KOPT-K1 (cell line): ENCODE results near the gene ZDHHC22.
A peak's percentile ranks its signal among the peaks of the same experiment; 100 is the strongest.

ENCODE experiments used
- H3K27ac ChIP-seq: fragments of 200-600 bp; sonication (generic); 2 replicates; pipeline ENCODE4 v1.5.1; 2016; ENCODE audit warnings: antibody characterized with exemption, mild to moderate bottlenecking, low read depth, low read length; ENCODE audit not compliant: poor library complexity, severe bottlenecking
- H3K36me3 ChIP-seq: fragments of 200-600 bp; sonication (generic); 2 replicates; pipeline ENCODE4 v1.5.1; 2017; ENCODE audit warnings: antibody characterized with exemption, mild to moderate bottlenecking, low read length, moderate library complexity; ENCODE audit not compliant: insufficient read depth
- H3K9me3 ChIP-seq: fragments of 200-600 bp; sonication (generic); 2 replicates; pipeline ENCODE4 v1.5.1; 2017; ENCODE audit warnings: antibody characterized with exemption, low read length, mild to moderate bottlenecking; ENCODE audit not compliant: insufficient read depth, poor library complexity, severe bottlenecking

ZDHHC22 gene

DNA sequence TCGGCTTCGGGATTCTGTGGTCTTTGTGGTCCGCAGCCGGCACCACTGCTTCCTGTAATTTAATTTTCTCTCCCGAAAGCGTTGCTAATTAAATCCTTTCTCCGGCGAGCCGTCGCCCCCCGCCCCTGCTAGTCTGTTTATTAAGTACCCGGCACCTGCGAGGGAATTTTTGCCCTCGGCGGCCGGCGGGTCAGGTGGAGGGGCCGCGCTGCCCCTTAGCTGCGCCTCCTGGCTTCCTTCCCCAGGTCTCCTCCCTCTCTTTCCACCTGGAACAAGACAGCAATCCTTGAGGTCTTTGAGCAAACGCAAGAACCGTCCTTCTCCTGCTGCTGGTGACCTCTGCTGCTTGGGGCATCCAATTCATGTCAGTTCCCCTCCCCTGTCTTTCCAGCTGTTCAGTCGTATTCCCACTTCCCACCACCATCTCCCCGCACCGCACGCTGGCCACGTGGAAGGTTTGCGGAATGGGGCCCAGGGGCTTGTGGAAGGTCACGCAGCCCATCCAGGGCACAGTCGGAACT is 16.2 kb downstream of the ZDHHC22 start:
- Histone ChIP-seq H3K9me3 (no peaks in the 10 kb centered on the region), H3K27ac (no peak overlapping the region), H3K36me3 (no peaks in the 10 kb centered on the region)

DNA sequence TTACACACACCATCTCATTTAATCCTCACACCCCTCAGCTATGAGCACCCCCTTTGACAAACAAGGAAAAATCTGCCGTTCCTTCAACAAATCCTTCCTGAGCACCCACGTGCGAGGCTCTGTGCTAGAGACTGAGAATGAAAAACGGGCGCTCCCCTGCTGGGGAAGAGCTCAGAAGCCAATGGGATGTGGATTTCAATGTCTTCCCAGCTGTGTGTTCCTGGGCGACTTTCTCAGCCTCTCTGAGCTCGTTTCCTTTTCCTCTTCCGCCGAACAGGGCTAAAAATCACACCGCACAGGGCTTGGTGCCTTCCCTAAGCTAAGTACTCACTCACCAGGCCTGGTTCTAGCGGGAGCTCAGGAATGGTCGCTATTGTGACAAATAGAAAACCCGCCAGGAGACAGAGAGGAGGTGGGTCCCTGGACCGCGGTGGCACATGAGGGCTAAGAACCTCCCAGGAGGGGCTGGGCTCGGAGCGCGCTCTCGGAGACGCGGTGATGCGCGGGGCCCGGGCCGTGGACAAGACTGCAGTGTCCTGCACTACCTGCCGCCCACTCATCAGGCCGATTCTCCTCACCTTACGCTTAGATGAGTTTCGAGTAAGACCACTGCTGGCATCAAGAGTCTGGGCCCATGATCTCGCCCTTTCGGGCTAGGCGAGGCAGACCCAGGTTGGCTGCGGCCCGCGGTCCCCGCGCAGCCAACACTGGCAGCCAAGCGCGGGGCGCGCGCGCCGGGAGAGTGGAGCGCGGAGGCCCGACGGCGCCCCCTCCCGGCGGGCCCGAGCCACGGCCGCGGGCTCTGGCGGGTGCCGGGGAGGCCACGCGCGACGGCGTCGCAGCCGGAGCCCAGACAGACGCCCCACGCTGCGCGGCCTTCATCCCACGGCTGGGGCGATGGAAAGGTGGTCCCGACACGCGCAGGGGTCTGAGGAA is 17.0 kb downstream of the ZDHHC22 start:
- Histone ChIP-seq H3K9me3 (no peaks in the 10 kb centered on the region), H3K27ac (no peak overlapping the region)

DNA sequence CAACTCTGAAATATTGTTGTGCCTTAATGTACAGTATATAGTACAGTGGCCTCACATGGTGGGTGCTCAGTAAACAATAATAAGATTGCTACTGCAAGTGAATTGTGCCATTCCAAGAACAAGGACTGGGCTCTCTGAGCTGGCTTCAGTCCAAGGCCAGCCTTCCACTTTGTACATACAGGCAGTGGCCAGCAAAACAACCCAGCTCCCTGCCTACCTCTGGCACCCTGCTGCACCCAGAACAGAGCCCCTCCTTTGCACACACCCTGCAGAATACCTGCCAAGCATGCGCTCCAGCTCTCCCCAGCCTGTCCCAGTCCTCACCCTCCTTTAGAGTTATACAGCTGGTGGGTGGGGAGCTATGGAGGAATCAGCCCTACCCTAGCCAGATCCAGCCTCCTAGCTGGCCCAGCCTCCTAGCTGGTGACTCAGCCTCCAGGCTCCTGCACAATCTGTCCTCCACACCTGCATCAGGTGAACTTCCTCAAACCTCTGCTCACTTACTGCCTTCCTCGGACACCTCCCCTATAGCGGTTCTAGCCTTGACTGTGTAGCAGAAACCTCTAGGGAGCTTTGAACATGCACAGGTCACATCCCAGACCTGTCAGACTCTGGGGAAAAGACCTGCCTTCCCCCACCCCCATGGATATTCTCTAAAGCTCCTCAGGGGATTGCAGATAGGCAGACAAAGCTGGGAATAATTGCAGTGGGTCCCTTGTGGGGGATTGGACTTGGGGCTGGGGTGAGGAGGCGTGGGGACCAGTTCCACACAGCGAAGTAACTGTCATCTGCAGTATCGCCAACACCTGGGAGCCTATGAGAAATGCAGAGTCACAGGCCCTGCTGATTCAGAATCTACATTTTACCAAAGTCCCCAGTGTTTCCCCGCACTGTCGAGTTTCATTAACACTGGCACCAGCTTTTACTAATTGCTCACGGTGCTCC is 17.9 kb downstream of the ZDHHC22 start:
- H3K27ac ChIP-seq, result no peak overlapping the region
- H3K9me3 ChIP-seq, result no peaks in the 10 kb centered on the region
- H3K36me3 ChIP-seq, result no peaks in the 10 kb centered on the region

More for the DNA sequence above, 17.0 kb downstream of the ZDHHC22 start:
- no peaks in the 10 kb centered on the region for H3K36me3 ChIP-seq

DNA sequence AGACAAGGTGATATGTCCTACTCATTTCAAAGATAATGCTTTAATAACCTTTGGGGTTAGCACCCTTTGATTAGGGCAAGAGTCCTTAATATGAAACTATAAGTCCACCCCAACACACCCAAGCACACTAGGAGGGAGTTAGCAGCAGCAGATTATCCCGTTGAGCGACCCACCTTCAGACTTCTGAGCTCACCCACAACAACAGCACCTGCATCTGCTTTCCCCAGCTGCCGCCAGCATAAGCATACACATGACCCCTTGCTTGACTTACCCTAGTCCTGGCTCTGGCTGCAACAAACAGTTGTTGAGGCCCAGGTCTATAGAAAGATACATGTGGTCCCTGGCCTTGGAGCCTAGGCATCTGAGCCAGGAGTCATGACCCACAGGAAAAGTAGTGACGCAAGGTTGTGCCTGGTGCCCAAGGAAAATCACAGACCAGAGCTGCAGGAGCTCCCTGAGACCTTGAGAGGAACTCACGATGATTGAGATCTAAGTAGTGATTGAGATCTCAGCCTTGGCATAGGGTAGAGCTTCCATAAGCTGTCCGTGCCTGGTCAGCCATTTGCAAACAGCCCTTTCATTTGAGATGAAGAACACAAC is 19.0 kb downstream of the ZDHHC22 start:
- no peaks in the 10 kb centered on the region for H3K9me3 ChIP-seq
- H3K36me3 ChIP-seq, result no peaks in the 10 kb centered on the region
- H3K27ac ChIP-seq, result no peak overlapping the region

DNA sequence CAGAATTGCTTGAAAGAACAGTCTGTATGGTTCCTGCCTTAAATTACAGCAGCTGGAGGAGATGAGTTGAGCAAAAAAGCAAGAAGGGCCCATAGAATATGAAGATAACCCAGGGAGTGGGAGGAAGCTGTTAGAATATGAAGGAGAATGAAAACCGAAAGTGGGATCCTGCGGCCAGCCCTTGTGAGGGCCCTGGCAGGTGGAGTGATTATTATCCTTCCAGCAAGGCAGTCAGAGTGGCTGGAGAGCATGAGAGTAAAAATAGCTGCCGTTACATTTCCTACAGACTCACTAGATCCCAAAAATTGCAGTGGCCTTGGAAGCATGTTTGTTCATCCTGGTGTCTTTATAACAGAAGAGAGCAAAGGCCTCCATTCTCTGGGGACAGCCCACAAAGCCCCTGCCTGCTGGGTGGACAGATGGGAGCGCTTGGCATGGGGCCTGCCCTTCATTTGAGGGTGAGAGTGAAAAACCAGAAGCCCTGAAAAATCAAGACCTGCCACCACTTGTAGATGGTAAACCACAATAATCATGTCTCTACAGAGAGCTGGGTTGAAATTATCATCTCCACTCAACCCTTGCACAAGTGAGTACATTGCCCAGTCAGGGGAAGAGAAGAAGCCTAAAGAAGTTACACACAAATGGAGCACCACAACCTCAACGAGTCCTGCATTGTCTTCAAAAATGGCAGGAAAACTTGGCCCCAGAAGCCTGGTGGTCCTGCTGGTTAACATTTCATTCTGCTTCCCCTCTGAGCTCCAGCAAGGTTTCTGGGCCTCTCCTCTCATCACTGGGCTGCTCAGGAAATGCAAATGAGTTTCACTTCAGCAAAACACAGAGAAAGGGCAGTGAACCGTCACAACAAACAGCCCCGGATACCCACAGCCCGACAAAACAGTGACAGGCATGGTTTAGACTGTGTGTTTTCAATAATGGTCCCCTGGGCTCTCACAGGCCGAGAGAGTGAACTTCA is 20.5 kb downstream of the ZDHHC22 start:
- H3K36me3 ChIP-seq, result no peaks in the 10 kb centered on the region
- H3K27ac ChIP-seq, result peak overlapping the region; percentile 71

DNA sequence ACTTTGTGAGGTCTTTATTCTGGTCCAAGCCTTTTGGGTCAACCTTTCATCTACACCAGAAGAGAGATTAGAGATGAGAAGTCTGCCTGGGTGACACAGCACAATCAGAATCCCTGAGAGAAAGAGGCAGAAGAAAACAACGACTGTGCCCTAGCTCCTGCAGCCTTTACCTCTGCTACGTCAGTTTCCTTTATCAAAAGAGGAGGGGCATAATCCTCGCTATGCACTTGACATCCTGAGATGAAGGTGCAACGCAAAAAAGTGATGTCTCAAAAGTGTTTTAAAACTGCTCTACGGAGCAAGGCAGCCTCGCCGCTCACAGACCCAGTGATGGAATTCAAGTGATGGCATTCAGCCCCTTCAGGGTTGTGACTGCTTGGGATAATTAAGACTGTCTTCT is 21.7 kb downstream of the ZDHHC22 start:
- H3K36me3 ChIP-seq, result peaks cover 5% of the 10 kb centered on the region; the same call in 1 of the 2 replicates
- H3K27ac ChIP-seq, result no peak overlapping the region

More for the DNA sequence above, 20.5 kb downstream of the ZDHHC22 start:
- no peaks in the 10 kb centered on the region for H3K9me3 ChIP-seq

DNA sequence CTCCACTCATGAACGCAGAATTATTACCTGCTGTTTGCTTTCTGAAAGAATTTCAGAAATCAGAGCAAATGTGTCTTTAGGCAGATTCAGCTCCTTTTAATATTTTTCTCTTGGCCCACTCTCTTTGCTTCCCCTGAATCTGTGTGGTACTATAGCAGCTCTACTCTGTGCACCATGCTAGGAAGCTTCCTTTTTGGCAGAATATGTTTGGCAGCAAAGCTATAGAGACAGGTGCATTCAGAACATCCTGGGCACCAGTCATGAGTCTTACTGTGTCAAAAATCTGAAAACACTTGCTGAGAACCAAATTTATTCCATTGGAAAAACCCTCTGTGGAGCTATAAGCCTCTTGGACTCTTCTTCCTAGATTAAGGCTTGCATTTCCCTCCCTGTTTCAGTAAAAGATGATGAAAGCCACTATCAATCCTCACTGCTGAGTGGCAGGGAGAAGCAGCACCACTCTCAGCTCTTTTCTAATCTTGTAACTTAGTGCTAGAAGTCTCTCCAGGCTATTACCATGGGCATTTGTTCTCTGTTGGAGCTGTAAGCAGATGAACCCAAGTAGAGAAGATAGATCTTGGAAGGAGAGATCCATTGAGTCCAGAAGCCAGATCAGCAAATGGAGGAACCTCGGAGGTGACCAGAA is 25.3 kb downstream of the ZDHHC22 start:
- Histone ChIP-seq H3K9me3 (no peaks in the 10 kb centered on the region), H3K27ac (no peak overlapping the region), H3K36me3 (peaks cover 35% of the 10 kb centered on the region)

More for the DNA sequence above, 21.7 kb downstream of the ZDHHC22 start:
- H3K9me3 ChIP-seq, result no peaks in the 10 kb centered on the region

DNA sequence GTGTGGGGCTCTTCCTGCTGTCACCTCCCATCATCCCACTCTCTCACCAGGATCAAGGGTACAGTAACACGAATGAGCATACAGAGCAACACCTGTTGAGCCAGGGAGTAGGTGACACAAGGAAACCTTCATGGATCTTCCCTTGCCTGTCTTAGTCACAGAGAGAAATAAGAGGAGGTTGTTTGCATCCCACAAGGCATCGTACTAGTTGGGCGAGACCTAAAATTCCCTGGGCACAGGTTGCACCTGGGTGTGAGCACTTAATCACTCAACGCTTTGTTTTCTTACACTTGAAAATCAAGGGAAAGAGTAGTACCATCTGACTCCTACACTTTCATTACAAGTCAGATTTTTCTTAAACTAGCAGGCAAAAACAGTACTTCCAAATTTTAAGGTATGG is 27.0 kb downstream of the ZDHHC22 start:
- H3K27ac ChIP-seq, result no peak overlapping the region
- H3K36me3 ChIP-seq, result peaks cover 51% of the 10 kb centered on the region
- no peaks in the 10 kb centered on the region for H3K9me3 ChIP-seq

DNA sequence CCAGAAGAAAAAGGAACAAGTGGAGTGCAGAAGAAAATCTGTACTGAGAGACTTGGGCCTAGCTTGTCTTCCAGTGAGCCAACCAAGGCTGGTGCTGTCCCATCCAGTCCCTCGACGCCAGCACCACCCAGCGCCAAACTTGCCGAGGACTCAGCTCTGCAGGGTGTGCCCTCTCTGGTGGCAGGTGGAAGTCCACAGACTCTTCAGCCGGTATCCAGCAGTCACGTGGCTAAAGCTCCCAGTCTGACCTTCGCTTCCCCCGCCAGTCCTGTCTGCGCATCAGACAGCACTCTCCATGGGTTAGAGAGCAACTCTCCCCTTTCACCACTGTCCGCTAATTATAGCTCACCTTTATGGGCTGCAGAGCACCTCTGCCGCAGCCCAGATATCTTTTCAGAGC is 27.9 kb downstream of the ZDHHC22 start:
- no peak overlapping the region for H3K27ac ChIP-seq
- H3K9me3 ChIP-seq, result no peaks in the 10 kb centered on the region
- H3K36me3 ChIP-seq, result peaks cover 60% of the 10 kb centered on the region

DNA sequence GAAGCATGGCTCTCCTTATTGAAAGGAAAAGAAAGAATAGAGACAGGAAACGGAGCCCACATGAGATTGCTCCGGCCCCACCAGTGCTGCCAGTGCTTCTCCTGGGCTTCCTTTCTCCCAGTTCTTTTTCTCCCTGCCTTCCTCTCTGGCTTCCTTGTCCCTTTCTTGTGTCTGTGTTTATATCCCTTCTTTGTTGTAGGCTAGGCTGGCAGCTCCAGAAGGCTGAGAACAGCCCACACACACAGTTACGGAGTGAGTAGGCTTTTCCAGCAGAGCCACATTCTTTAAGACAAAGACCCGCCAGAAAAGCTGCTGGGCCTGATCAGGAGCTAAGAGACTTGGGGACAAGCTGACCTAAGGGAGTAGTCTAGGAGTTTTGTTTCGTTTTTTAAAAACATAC is 30.6 kb downstream of the ZDHHC22 start:
- no peak overlapping the region for H3K27ac ChIP-seq
- peaks cover 84% of the 10 kb centered on the region for H3K36me3 ChIP-seq
- H3K9me3 ChIP-seq, result no peaks in the 10 kb centered on the region

DNA sequence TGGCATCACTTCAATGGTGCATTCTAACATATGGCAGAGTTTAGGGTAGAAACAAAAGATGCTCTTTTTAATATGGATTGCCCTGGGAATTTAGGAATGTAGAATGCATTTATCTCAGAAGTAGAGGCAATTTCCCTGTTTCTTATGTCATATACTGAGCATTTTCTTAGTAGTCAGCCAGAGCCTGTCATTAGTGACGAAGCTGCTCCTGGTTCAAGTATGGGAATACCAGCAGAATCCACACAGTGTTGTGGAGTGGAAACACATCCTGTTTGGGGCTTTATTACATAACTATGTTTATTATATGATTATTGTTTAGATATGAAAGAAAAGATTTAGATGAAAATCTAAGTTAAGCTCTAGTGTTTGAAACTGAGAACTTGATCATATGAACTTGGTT is 31.3 kb downstream of the ZDHHC22 start:
- Histone ChIP-seq H3K36me3 (peaks cover 88% of the 10 kb centered on the region), H3K27ac (no peak overlapping the region), H3K9me3 (no peaks in the 10 kb centered on the region)

DNA sequence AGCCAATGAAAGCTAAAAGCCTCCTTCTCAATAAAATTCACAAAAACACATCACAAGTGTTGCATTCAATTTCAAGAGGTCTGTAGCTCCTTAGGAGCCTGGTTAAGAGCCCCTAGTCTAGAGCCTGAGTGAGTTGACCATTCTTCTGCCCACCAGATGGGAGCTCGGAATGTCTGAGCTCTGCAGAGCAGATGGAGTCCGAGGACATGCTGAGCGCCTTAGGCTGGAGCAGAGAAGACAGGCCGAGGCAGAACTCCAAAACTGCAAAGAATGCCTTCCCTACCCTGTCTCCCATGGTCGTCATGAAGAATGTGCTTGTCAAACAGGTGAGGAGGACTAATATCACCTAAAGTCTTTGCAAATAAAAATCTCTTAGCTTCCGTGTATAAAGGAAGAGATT is 31.9 kb downstream of the ZDHHC22 start:
- Histone ChIP-seq H3K9me3 (no peaks in the 10 kb centered on the region), H3K36me3 (peaks cover 82% of the 10 kb centered on the region), H3K27ac (no peak overlapping the region)

DNA sequence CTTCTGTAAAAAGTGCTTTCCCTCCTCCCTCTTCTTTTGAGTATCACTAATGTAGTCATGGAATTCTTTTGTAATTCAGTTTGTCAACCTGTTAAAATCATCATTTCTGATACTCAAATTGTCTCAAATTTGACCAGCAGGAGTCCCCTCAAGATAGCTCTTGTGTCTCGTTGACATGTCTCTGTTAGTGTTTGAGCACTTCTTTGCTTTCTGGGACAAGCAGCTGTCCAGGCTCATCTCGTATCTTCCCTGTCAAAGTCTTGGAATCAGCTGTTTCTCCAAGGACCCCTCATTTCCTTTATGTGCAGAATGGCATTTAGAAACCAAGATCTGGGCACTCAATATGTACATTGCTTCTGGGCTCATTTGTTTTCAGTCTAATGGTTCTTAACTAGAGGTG is 32.8 kb downstream of the ZDHHC22 start:
- Histone ChIP-seq H3K27ac (no peak overlapping the region), H3K36me3 (peaks cover 73% of the 10 kb centered on the region), H3K9me3 (no peaks in the 10 kb centered on the region)
